ENCODE measurements around the gene MND1.

Gene MND1, protein sequence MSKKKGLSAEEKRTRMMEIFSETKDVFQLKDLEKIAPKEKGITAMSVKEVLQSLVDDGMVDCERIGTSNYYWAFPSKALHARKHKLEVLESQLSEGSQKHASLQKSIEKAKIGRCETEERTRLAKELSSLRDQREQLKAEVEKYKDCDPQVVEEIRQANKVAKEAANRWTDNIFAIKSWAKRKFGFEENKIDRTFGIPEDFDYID

DNA sequence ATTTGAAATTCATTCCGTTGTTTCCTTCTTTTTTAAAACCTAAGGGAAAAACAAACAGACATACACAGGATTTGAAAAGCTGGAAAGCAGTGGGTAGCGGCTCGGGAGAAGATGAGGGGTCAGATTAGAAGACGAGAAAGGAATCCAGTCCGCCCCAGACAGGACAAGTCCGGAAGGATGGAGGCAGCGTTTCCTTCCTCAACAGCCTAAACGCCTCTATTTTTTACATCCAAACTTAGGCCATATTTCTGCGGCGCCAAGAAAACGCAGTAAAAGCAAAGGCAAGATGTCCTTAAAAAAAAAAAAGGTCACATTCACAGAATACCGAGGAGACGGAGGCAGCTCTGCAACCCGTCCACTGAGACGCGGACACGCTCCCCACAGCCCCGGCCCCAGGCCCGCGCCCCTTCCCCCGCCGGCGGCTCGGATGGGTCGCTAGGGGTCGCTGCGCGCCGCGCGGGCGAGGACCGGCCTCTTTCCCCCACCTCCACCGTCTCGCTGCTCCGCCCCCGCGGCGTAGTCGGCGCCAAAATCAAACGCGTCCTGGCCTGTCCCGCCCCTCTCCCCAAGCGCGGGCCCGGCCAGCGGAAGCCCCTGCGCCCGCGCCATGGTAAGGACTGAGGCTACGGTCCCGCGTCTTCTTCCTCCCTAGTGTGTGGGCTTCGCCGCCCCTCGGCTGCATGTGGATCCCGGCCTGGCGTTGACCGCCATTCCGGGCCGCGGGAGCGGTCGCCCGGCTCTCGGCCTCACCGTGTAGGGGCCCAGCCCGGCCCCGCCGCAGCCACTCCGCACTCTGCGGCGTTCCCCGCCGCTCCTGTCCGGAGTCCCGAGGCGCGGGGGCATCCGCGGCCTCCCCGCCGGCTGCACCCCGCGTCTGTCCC lies at the start of gene MND1:
TSS of gene MND1 (plus strand) at position 558 of the 881 bp plus-strand sequence. CDS start at position 608, 50 bp downstream.
- no peak for FAIRE-seq

DNA sequence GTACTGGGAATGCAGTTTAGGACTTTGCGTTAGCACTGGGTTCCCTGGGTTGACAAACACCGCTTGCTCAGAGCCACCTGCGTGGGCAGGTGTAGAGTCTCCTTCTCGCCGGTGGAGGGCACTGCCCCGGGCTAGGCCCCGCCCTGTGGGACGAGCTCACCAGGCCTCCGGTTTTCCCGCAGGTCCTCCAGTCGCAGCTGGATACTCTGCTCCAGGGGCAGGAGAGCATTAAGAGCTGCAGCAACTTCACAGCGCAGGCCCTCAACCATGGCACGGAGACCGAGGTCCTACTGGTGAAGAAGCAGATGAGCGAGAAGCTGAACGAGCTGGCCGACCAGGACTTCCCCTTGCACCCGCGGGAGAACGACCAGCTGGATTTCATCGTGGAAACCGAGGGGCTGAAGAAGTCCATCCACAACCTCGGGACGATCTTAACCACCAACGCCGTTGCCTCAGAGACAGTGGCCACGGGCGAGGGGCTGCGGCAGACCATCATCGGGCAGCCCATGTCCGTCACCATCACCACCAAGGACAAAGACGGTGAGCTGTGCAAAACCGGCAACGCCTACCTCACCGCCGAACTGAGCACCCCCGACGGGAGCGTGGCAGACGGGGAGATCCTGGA lies 49.2 kb upstream of the MND1 start:
- FAIRE-seq = no peak

DNA sequence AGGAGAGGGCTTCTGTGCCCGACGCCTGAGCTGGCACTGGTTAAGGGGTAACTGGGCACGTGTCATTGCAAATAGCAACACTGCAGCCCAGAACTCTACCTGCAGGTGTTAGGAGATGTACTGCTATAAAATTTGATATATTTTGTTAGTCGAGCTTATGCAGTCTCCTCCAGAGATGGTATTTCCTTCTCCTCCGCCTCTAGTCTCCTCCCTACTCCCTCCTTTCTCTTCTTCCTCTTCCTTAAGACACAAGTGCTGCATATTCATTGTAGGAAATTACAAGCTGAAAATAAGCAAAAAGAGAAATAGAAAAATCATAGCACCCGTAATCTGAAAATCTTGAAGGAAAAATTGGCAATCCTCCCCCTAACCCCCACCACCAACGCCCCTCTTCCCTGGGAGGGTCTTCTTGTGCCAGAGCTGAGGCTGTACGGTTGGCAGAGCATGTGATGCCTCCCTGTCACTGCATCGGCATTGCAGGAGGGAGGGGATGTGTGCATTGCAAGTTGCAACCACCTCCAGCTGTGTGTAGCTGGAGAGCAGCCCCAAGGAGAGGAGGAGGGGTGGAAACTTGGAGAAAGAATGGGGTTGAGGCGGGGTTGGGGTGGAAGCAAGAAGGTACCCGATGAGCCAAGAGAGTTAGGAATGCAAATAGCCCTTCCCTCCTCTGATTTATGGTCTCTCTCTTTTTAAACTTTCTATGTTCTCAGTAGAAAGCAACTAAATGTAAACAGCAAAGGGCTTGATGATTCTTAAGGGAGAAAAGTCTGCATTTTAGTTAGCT lies 48.3 kb upstream of the MND1 start:
- no peak for FAIRE-seq

DNA sequence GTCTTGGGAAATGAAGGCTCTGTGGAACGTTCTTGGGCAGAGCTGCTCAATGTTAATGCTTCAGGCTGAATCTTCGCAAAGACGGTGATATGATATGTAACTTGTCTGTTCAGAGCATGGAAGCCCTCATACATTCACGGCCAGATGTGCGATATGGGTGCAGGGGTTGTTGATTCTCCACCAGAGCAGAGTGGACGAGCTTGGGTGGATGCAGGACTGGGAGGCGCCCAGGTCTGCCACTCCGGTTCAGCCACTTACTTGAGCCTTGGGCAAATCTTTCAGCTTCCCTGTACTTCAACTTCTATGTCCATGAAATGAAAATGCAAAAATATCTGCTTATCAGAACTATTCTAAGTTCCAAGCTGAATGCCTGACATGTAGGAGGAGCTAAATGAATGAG lies 47.4 kb upstream of the MND1 start:
- no peak for FAIRE-seq

DNA sequence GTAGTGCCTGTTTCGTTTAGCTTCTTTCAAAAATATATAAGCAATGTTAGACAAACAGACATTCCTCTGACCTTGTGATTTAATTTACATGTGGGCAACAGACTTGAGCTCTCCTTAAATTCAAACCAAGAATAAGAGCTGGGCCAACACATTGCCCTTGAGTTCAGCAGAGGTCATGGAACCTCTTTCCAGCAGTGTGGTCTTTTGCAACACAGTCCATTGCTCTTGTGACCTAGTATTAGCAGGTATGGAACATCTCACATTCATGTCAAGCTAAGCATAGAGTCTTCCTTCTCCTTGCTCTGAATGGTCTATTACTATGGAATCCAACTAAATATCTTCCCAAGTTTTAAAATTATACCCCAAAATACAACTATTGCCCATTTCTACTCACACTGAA lies 33.7 kb upstream of the MND1 start:
- FAIRE-seq = no peak

DNA sequence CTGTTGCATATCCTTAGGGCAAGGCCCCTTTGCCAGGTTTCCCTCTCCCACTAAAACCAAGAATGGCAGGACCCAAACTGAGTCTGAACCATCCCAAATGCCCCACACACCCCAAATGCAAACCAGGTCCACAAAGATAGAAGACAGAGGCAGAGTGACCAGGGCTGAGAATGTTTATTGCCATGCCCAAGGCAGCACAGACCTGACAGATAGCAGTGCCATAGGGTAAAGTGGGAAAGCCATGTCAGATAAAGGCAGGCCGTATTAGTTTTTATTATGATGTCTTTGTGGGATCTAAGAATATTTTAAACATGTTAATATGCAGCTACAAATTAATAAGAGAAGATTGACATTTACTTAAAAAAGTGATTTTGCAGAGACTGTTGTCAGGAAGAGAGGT lies 29.6 kb upstream of the MND1 start:
- no peak for FAIRE-seq

DNA sequence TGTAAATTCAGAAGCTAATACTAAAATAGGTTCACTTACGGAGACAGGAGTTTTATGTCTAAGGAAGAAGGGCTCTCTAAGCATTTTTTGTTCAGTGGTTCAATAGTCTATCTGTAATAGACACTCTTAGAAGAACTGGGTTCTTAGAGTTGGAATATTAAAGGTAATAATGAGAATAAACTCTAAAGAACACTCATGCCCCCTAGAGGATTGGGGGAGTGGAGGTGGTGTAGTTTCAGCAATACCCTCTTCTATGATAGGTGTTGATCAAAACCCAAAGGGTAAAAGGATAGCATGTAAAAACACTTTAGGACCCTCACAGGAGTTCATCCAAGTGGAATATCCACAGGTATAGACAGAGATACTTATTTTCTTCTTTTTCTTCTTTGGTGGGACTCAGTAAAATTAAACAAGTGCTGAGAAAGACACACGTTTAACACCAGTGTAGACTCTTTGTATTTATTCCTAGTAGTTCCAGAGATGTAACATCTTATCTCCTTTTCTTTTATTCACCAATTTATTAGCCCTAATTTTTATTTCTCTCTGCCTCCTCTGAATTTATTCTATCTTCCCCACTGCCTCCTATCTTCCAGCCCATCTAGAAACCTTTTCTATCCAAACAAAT lies 25.7 kb upstream of the MND1 start:
- FAIRE-seq = peak; percentile 53

DNA sequence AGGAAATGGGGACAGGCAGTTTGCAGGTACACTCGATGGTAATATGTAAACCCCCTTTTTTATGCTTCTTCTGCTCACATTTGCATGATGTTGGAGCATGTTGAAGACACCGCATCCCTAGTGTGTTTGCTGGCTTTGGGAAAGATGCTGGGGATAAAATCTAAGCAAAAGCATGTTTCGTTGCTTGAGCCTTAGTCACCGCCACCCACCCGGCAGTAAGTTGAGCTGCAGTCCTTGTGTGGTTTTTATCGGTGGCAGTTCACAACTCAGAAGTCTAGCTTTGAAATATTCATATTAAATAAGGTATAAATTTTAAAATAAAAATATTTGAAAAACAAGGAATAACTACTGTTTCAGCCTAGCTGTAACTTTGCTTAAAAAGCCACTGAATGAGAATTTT lies 21.7 kb upstream of the MND1 start:
- FAIRE-seq = no peak

DNA sequence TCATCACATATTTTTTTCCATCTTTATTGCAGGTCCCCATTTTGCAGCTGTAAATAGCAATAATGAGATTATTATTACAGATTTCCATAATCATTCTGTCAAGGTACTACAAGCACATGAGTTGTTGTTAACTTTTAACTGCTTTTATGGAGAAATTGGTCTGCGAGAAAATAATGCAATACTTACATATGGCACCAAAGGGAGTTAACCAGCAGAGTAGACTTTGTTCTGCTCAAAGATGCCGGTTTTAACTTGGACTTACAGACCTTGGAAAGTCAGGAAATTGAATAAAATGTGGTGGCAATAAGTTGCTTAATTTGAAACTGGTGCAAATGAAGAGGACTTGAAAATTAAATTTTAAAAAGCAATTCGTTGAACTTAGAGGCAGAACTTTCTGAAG lies 20.4 kb upstream of the MND1 start:
- no peak for FAIRE-seq

DNA sequence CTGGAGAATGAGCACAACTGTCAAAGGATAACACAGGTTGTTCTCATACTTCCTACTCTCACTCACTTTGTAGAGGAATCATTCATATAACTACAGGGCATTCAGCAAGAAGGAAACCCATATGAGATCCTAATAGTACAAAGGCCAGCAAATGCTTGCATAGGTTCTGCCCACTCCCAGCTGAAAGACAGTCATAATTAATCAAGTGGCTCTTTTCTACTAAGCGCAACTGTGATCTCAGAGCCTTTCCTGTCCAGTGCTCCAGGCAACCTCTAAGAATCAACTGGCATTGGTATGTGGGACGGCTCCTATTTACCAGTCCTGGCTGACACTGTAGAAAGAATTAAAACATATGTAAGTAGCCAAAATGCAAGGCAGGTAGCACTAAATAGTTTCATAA lies 18.9 kb upstream of the MND1 start:
- no peak for FAIRE-seq

DNA sequence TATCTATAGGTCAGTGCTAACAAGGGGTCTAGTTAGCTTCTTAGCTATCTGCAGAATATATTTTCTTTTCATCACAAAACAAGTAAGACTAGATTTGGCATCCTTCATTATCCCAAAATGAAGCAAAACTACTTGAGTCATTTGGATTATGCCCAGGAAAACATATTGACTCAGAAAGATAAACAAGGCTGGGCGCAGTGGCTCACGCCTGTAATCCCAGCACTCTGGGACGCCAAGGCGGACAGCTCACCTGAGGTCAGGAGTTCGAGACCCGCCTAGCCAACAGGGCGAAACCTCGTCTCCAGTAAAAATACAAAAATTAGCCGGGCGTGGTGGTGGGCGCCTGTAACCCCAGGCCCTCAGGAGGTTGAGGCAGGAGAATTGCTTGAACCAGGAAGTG lies 18.0 kb upstream of the MND1 start:
- FAIRE-seq = no peak

DNA sequence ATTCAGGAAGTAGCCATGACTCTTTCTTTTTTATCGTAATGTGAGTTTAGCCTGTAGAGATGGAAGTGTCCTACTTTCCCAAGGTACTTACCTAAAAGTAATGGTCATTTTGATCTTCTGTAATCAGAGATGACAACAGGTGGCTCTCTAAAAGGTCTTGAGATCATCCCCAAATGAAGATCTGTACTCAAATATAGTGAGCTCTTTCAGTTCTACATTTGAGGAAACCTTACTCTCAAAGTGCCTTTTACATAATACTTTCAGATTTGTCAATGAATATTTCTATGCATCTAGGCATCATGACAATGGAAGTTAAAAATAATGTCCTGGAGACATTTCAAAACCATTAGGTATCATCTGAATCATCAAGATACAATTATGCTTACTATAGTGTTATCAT lies 17.2 kb upstream of the MND1 start:
- no peak for FAIRE-seq

DNA sequence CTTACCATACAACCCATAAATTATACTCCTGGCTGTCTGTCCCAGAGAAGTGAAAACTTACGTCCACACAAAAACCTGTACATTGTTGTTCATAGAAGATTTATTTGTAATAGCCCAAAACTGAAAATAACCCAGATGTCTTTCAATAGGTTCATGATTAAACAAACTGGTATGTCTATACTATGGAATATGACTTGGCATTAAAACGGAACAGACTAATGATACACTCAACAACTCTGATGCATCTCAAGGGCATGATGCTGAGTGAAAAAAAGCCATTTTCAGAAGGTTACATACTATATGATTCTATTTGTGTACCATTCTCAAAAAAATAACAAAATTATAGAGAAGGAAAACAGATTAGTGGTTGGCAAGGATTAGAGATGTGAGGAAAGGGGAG lies 11.6 kb upstream of the MND1 start:
- no peak for FAIRE-seq

DNA sequence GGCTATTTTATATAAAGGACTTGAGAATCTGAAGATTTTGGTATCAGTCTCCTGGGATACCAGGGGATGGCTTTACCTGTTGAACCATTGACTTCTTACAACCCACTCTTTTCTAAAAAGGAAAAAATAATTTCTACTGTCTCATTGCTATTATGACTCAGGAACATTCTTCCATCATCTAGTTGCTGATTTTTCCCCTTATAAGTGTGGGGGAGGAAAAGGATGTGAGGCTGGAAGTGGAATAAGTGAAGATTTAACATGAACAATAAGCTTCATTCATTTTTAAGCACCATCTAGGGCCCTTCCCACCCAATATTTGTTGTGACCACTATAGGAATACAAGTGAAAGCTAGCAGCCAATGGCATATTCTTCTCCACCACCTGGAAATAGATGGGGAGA lies 10.6 kb upstream of the MND1 start:
- no peak for FAIRE-seq

DNA sequence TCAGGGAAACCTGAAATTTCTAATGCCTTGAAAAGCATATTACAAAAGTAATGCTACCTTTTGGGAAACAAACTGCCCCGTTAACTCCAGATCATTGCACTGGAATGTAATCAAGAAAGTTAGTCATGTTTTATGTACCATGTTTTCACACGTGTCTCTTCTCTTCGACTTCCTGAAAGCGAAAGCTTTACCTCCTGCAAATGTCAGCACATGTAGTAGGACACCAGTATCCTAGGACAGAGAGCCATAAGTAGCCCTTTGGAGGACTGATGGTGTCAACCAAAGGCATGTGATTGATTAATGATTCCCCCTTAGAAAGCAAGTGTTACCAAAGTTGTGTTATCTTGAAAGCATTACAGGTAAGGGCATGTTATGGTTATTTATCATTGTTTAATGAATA lies 8.8 kb upstream of the MND1 start:
- FAIRE-seq = no peak

DNA sequence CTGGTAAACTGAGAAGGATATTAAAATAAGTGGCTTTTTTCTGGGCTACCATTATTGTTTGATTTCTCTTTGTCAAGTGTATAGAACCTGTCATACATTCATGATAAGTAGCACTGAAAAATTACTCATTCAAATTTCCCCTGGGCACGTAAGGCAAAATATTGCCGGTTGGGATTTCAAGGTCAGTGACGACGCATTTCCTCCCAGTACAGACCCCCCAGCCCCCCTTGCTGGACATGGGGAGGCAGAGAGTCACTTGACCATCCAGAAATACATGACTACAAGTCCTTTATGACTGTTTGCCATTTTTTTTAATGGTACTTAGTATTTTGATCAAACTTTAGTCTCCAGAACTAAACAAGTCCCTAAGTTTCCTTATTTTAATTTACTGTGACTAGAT lies 6.8 kb upstream of the MND1 start:
- FAIRE-seq = no peak

DNA sequence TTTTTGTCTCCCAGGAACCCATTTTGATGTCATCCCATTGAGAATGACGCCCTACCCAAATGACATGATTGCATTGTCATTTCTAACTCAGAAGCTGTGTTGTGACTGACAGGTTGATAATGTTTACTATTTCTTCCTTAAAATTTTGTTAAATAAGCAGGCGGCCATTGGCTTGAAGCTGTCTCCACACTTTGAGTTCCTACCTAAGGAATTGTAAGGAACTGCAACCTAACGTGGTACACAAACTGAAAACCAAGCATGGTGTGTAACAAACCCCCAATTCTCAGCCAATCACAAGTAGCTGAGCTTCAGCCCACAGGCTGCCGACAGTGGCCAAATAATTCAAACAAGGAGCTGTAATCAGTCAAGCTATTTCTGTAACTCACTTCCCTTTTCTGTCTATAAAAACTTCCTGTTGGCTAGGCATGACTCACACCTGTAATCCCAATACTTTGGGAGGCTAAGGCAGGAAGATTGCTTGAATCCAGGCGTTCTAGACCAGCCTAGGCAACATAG lies 2.9 kb upstream of the MND1 start:
- no peak for FAIRE-seq

DNA sequence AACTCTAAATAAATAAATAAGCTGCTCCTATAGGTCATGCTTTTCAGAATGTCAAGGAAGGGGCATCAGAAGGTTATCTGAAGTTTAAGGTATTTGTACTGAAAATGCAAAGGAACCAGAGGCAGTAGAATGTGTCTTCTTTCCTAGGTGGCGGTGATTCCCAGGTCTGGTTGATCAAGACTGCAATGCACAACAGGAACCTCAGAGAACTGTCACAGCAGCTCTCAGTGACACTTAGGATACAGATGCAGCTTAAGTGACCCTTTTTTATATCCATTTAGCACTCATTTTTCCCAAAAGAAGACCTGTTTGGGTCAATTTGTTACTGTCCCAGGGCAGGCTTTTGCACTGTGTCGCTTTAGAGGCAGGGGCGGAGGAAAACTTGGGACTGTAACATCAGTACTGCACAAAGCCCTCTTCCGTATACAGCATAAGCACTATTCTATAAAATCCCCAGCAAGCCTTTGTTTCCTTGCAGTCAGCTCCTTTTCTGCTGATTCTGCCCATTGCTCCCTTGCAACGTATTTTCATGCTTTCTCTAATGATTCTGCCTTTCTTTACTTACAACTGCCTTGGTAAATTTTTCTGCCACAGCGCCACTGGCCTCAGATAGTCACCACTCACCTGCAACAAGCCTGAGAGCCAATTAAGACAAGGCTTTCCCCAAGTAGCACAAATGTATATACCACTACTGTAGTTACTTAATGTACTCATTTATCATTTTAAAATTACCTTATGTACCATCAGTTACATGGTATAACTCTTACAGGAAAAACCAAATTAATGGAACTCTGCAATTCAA lies 1.5 kb upstream of the MND1 start:
- no peak for FAIRE-seq

DNA sequence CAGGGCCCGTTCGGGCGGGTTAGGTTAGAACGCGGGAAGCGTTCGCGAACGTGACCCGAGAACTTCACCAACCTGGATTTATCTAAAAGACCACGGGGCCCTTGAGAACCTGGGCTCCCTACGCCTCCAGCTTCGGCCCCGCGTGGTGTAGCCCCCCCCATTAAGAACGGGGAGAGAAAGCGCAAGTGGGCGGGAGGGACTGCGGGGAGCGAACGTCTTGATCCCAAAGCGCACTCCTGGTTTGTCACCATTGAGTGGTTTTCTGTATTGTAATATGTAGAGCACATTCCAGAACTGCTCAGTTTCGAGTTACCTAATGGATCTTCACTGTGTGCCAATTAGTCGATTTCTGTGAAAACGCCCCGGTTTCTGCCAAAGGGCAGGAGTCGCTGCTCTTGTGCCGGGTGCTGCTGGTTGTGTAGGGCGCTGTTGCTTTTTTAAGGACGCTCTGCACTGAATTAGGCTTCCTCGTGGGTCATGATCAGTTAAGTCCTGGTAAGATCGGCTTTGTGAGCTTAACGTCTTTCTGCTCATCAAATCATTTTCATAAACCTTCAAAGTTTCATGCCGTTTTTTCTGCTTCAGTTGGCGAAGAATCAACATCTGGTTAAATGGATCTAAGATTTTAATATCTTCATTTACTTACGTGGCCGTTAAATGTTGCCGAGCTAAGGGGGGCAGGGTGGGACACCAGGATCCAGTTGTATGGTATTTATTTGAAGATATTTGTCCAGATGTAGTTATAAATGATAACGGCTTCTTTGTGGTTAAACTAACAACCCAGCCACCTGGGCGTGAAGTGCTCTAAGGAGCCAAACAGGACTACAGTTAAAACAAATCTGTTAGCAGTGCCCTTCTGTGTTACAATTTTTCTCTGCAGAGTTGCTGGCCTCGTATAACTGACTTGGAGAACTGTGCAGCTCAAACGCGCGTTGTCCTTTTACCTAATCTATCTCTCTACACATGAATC lies 809 bp downstream of the MND1 start:
- FAIRE-seq = no peak

DNA sequence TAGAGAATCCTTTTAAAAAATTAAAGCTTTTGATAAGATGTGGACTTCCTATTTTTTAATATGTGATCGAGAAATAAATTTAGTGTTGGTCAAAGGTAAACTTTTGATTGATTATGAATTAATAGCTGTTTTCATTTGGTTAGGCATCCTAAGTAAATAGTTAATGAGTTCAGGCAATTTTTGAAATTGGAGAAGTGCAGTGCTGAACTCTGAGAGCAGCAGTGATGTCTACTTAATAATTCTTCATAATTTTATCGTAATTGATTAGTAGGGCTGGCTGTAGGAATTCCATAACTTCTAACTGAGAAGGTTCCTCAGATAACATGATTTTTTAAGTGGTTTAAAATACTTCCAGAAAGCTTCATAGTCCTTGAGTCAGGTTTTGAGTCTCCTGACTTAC lies 1.5 kb downstream of the MND1 start:
- no peak for FAIRE-seq

All from endometrium (tissue), 2 donors.